Measurements from ENCODE around the gene ACRBP. TPM values are rescaled to one million over a fixed set of nuclear protein-coding genes. Genes with fewer than 3 reads are reported as not detected.

Gene ACRBP
- total and polyA plus RNA-seq, 2 donors (not counting 3 experiments of a cell fraction or from before 2014, with no cell fraction given), result 1.3 to 5.7 TPM

DNA sequence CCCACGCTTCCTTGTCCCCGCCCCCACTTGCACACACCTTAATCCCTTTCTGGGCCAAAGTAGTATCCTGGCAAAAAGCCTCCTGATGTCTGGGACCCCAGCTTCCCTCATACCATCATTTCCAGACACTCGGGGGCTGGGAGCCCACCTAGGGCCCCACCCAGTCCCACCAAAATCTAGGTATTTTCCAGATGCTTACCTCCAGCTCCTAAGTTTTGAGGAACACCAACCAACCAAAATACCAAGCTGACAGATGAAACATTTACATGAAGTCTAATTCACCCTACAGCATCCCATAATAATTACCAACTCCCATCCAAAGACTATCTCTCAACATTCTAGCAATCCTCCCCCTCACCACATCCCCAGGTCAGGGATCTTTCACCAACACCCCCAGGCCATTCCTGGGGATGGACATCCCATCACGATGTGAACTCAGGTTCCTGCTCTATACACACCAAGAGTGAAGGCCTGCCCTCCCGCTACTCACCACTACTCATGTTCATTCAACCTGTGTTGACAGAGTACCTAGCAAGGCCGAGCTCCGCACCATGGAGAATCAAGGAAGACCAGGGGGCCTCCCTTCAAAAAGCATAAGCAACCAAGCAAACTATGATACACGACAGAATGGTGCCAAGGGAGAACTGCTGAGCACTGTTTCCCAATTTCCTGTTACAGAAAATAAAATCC, 38.5 kb downstream of the ACRBP start:
- no peaks in the 10 kb centered on the region for H4K20me1 ChIP-seq (replicated peaks; ENCODE audit: control insufficient read depth, extremely low read depth, insufficient read depth, low read length)
- POLR2A ChIA-PET, result interaction anchor here (0.6 kb wide), 1 partner anchor 137 kb away, joined by 3 read pairs; no protein-coding TSS in a partner anchor
- H2AFZ ChIP-seq (ENCODE audit: low read depth, low read length), result no peak overlapping the region
- no peak overlapping the region for H3K9ac ChIP-seq (replicated peaks; ENCODE audit: extremely low read depth, insufficient read depth, low read length)
- H3K9me1 ChIP-seq (replicated peaks; ENCODE audit: control insufficient read depth, extremely low read depth, insufficient read depth, low read length), result no peaks in the 10 kb centered on the region
- no peak for TF ChIP-seq POLR2AphosphoS5 (IDR thresholded peaks at IDR 0.05; ENCODE audit: insufficient read depth, low read depth, low read length)
- no peak for TF ChIP-seq POLR2A (IDR thresholded peaks at IDR 0.05; ENCODE audit: low read depth, low read length)
- TF ChIP-seq, protein P1, sequence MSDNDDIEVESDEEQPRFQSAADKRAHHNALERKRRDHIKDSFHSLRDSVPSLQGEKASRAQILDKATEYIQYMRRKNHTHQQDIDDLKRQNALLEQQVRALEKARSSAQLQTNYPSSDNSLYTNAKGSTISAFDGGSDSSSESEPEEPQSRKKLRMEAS (IDR thresholded peaks at IDR 0.05; ENCODE audit: insufficient read depth, insufficient read length), result no peak
- TF ChIP-seq GATA2 (IDR thresholded peaks at IDR 0.05; ENCODE audit: insufficient read depth, insufficient read length, low read depth, low read length), result no peak
- no peak for TF ChIP-seq MYC (IDR thresholded peaks at IDR 0.05; ENCODE audit: low read depth, low read length)
- TF ChIP-seq FOS (IDR thresholded peaks at IDR 0.05; ENCODE audit: borderline replicate concordance, insufficient read depth, low read length), result no peak
- no peak for TF ChIP-seq EZH2 (IDR thresholded peaks at IDR 0.05; ENCODE audit: borderline replicate concordance, low read depth, low read length, severe bottlenecking)
- TF ChIP-seq JUN (IDR thresholded peaks at IDR 0.05; ENCODE audit: borderline replicate concordance, insufficient read depth, insufficient read length, low read depth), result no peak
- TF ChIP-seq, protein P2, sequence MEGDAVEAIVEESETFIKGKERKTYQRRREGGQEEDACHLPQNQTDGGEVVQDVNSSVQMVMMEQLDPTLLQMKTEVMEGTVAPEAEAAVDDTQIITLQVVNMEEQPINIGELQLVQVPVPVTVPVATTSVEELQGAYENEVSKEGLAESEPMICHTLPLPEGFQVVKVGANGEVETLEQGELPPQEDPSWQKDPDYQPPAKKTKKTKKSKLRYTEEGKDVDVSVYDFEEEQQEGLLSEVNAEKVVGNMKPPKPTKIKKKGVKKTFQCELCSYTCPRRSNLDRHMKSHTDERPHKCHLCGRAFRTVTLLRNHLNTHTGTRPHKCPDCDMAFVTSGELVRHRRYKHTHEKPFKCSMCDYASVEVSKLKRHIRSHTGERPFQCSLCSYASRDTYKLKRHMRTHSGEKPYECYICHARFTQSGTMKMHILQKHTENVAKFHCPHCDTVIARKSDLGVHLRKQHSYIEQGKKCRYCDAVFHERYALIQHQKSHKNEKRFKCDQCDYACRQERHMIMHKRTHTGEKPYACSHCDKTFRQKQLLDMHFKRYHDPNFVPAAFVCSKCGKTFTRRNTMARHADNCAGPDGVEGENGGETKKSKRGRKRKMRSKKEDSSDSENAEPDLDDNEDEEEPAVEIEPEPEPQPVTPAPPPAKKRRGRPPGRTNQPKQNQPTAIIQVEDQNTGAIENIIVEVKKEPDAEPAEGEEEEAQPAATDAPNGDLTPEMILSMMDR (IDR thresholded peaks at IDR 0.05; ENCODE audit: extremely low read depth in 1 of 2, insufficient read depth in 1 of 2, low read depth in 1 of 2, low read length in 2 of 2), result no peak
- H3K27me3 ChIP-seq (ENCODE audit: control insufficient read depth in 2 of 2, insufficient read depth in 2 of 2, low read length in 2 of 2), result no peaks in the 10 kb centered on the region
- H3K4me1 ChIP-seq (ENCODE audit: control insufficient read depth, extremely low read depth, insufficient read depth, low read length), result peaks cover 39% of the 10 kb centered on the region
- no peak overlapping the region for H3K4me3 ChIP-seq (replicated peaks in 1 of 3; ENCODE audit: insufficient read depth in 1 of 3, low read depth in 1 of 3, low read length in 3 of 3)
- no TSS peak for BruUV-seq (replicated peaks)
- FAIRE-seq, result no peak
- no peak overlapping the region for H3K4me2 ChIP-seq (ENCODE audit: insufficient read depth, low read length)
- DNase-seq (ENCODE audit: low read depth, low spot score), result no peak
- dilution Hi-C loops (cut with MboI; ENCODE audit: extremely low pct_ligation_motif_present, low sequenced_read_pairs) (no loop called here), intact Hi-C loops (cut with micrococcal nuclease) (no loop called here)
- H3K36me3 ChIP-seq (ENCODE audit: control insufficient read depth in 2 of 2, extremely low read depth in 1 of 2, insufficient read depth in 2 of 2, low read length in 2 of 2), result no peaks in the 10 kb centered on the region
- H3K79me2 ChIP-seq (ENCODE audit: control insufficient read depth, insufficient read depth, low read length), result peaks cover 26% of the 10 kb centered on the region
- H3K9me3 ChIP-seq (replicated peaks; ENCODE audit: control insufficient read depth, insufficient read depth, low read length), result no peaks in the 10 kb centered on the region
- H3K27ac ChIP-seq (ENCODE audit: insufficient read depth, low read depth, low read length), result no peak overlapping the region
- CTCF ChIA-PET, result interaction anchor here (0.7 kb wide), 1 partner anchor 75 kb away, joined by 3 read pairs; no protein-coding TSS in a partner anchor
